ENCODE measurements around the gene MYO18A.

Gene MYO18A

GRCh38 chr17:29078183-29079045 lies 101.8 kb downstream of the MYO18A start:
- no peak for DNase-seq (ENCODE audit: low read depth in 2 of 2)

GRCh38 chr17:29077320-29077719 lies 102.9 kb downstream of the MYO18A start:
- no peak for DNase-seq (ENCODE audit: low read depth in 2 of 2)

GRCh38 chr17:29076722-29077121 lies 103.5 kb downstream of the MYO18A start:
- DNase-seq (ENCODE audit: low read depth in 2 of 2): no peak

- no peak for DNase-seq (ENCODE audit: low read depth in 2 of 2)
Measured at GRCh38 chr17:29076087-29076486, 104.1 kb downstream of the MYO18A start.

GRCh38 chr17:29074488-29074887 lies 105.7 kb downstream of the MYO18A start:
- no peak for DNase-seq (ENCODE audit: low read depth in 2 of 2)

- no peak for DNase-seq (ENCODE audit: low read depth in 2 of 2)
Measured at GRCh38 chr17:29073520-29073919, 106.7 kb downstream of the MYO18A start.

GRCh38 chr17:29073045-29073444 lies 107.2 kb downstream of the MYO18A start:
- no peak for DNase-seq (ENCODE audit: low read depth in 2 of 2)

- no peak for DNase-seq (ENCODE audit: low read depth in 2 of 2)
Measured at GRCh38 chr17:29071303-29071702, 108.9 kb downstream of the MYO18A start.

GRCh38 chr17:29070781-29071180 lies 109.4 kb downstream of the MYO18A start:
- DNase-seq (ENCODE audit: low read depth in 2 of 2): no peak

- no peak for DNase-seq (ENCODE audit: low read depth in 2 of 2)
Measured at GRCh38 chr17:29070308-29070707, 109.9 kb downstream of the MYO18A start.

GRCh38 chr17:29069526-29070041 lies 110.6 kb downstream of the MYO18A start:
- DNase-seq (ENCODE audit: low read depth in 2 of 2): no peak

GRCh38 chr17:29068818-29069217 lies 111.4 kb downstream of the MYO18A start:
- DNase-seq (ENCODE audit: low read depth in 2 of 2): no peak

- DNase-seq (ENCODE audit: low read depth in 2 of 2): no peak
Measured at GRCh38 chr17:29066606-29067005, 113.6 kb downstream of the MYO18A start.

GRCh38 chr17:29066047-29066446 lies 114.2 kb downstream of the MYO18A start:
- DNase-seq (ENCODE audit: low read depth in 2 of 2): no peak

- DNase-seq (ENCODE audit: low read depth in 2 of 2): no peak
Measured at GRCh38 chr17:29063992-29064391, 116.2 kb downstream of the MYO18A start.

- no peak for DNase-seq (ENCODE audit: low read depth in 2 of 2)
Measured at GRCh38 chr17:29062215-29062614, 118.0 kb downstream of the MYO18A start.

- DNase-seq (ENCODE audit: low read depth in 2 of 2): no peak
Measured at GRCh38 chr17:29061036-29061435, 119.2 kb downstream of the MYO18A start.

- no peak for DNase-seq (ENCODE audit: low read depth in 2 of 2)
Measured at GRCh38 chr17:29060475-29060874, 119.7 kb downstream of the MYO18A start.

- DNase-seq (ENCODE audit: low read depth in 2 of 2): no peak
Measured at GRCh38 chr17:29059281-29059680, 120.9 kb downstream of the MYO18A start.

GRCh38 chr17:29058391-29058790 lies 121.8 kb downstream of the MYO18A start:
- no peak for DNase-seq (ENCODE audit: low read depth in 2 of 2)

GRCh38 chr17:29057361-29057760 lies 122.8 kb downstream of the MYO18A start:
- DNase-seq (ENCODE audit: low read depth in 2 of 2): no peak

- DNase-seq (ENCODE audit: low read depth in 2 of 2): no peak
Measured at GRCh38 chr17:29054835-29055234, 125.4 kb downstream of the MYO18A start.

- no peak for DNase-seq (ENCODE audit: low read depth in 2 of 2)
Measured at GRCh38 chr17:29051731-29052130, 128.5 kb downstream of the MYO18A start.

GRCh38 chr17:29051194-29051593 lies 129.0 kb downstream of the MYO18A start:
- DNase-seq (ENCODE audit: low read depth in 2 of 2): no peak
